Ishikawa (cell line): ENCODE data around the gene NRL.

Experiments
- CEBPB ChIP-seq: IDR thresholded peaks from 2 replicates; pipeline ENCODE4 v1.6.1; 2012
- CREB1 ChIP-seq: IDR thresholded peaks from 2 replicates; pipeline ENCODE4 v1.6.1; 2012; ENCODE audit warnings: low read depth
- EGR1 ChIP-seq: IDR thresholded peaks from 2 replicates; pipeline ENCODE4 v1.6.1; 2012
- EP300 ChIP-seq: IDR thresholded peaks from 2 replicates; pipeline ENCODE4 v1.6.1; 2012; ENCODE audit warnings: borderline replicate concordance
- FOXM1 ChIP-seq: IDR thresholded peaks from 2 replicates; pipeline ENCODE4 v1.6.1; 2012; ENCODE audit warnings: low read depth, borderline replicate concordance
- NFIC ChIP-seq: IDR thresholded peaks from 2 replicates; pipeline ENCODE4 v1.6.1; 2012
- RAD21 ChIP-seq: IDR thresholded peaks from 2 replicates; pipeline ENCODE4 v1.6.1; 2012; ENCODE audit warnings: low read depth
- TAF1 ChIP-seq: IDR thresholded peaks from 2 replicates; pipeline ENCODE4 v1.6.1; 2012; ENCODE audit warnings: low read depth, mild to moderate bottlenecking
- TCF12 ChIP-seq: IDR thresholded peaks from 2 replicates; pipeline ENCODE4 v1.6.1; 2012; ENCODE audit warnings: low read depth
- TEAD4 ChIP-seq: IDR thresholded peaks from 2 replicates; pipeline ENCODE4 v1.6.1; 2012
- YY1 ChIP-seq: IDR thresholded peaks from 2 replicates; pipeline ENCODE4 v1.6.1; 2012; ENCODE audit warnings: low read depth
- ZBTB7A ChIP-seq: IDR thresholded peaks from 2 replicates; pipeline ENCODE4 v1.6.1; 2012; ENCODE audit warnings: low read depth
- TF ChIP-seq, protein P1 (sequence below): IDR thresholded peaks from 2 replicates; pipeline ENCODE4 v1.6.1; 2012
- TF ChIP-seq, protein P2 (sequence below): IDR thresholded peaks from 2 replicates; pipeline ENCODE4 v1.6.1; 2012; ENCODE audit warnings: low read depth, mild to moderate bottlenecking
- TF ChIP-seq, protein P3 (sequence below): IDR thresholded peaks from 2 replicates; pipeline ENCODE4 v1.6.1; 2012

NRL gene

DNA sequence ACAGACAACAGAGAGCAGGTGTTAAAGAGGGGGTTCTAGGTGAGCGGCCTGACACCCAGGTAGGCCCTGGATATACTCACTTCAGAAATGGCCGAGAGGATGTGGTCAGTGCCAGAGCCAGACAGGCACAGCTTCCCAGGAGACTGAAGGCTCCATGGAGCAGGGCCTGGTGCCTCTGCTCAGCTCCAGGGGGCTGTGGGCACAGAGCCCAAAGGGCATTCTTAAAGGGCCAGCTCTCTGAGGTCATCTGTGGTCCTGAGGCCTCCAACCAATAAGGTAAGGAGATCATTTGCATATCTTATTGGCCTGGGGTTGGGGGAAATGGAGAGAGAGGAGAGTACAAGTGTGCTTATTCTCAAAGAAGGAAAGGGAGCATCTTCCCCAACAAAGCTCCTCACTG lies 30.3 kb downstream of the NRL start:
- TF ChIP-seq, protein P1, sequence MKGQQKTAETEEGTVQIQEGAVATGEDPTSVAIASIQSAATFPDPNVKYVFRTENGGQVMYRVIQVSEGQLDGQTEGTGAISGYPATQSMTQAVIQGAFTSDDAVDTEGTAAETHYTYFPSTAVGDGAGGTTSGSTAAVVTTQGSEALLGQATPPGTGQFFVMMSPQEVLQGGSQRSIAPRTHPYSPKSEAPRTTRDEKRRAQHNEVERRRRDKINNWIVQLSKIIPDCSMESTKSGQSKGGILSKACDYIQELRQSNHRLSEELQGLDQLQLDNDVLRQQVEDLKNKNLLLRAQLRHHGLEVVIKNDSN = no peak
- TF ChIP-seq TCF12 = no peak
- TF ChIP-seq NFIC = peak; percentile 82
- TF ChIP-seq TEAD4 = peak; percentile 50; the same call in 1 of the 2 replicates

DNA sequence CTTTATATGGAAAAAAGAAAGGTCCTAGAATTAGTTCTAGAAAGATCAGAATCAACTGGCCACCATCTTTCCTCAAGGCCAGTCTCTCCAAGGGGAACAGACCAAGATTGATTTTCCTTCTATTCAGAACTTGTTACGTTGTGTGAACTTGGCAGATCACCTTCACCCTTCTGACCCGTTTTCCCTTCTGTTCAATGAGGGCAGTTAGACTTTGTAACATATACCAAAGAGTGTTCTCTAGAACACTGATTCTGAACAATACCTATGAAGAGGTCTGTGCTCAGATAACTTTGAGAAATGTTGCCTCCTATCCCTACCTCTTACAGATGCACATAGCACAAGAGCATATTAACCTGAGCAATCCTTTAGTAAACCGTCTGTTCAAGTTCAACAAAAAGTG lies 31.3 kb downstream of the NRL start:
- TF ChIP-seq ZBTB7A (no peak), RAD21 (no peak), EGR1 (no peak), TCF12 (no peak)
- TF ChIP-seq, protein P1 = no peak

DNA sequence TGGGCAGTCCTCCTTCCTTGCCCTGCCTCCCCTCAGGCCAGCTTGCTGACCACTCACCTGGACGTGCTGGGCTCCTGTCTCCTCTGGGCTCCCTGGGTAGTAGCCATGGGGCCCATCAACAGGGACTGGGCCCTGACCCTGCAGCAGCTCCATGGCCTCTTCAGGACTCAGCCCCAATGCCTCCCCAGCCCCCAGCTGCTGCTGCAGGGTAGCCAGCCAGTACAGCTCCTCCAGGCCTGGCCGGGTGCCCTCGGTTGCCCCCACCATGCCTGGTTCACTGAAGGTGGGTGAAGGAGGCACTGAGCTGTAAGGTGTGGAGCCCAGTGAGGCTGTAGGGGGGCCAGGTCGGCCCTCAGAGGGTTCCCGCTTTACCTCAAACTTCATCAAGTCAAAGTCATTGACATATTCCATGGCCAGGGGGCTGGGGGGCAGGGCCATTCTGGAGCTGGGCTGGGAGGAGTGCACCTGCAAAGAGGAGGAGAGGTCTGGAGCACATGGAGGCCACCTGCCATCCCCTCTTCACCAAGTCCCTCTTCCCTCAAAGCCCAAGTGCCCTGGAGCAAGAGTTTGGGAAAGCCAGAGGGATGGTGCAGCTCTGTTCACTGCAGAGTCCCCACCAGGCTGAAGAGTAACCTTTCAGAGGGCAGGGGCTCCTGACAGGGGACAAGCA lies 32.2 kb downstream of the NRL start:
- TF ChIP-seq TAF1 (no peak), CREB1 (no peak), ZBTB7A (no peak)

DNA sequence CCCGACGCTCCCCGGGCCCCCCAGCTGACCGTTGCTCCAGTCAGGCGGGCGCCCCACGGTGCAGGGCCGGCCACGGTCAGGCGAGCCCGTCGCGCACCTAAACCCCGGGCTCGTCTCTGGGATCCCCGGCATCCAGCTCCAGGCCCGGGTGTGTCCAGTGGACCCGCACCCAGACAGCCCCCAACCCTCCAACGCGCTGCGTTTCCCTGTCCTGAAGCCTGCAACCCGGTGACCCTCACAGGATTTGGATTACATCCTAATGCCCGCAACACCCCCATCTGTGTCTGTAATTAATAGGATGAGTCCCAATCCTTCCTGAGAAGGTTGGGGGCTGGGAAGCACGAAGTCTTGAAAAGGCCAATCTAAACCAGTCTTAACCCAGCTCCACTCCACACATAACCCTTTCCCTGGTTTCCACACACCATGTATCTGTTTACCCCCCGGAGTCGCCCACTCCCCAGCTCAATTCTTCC lies 33.0 kb downstream of the NRL start:
- no peak for TF ChIP-seq RAD21
- TF ChIP-seq ZBTB7A = no peak
- TF ChIP-seq TAF1 = no peak
- no peak for TF ChIP-seq NFIC
- no peak for TF ChIP-seq EGR1
- no peak for TF ChIP-seq TEAD4
- TF ChIP-seq FOXM1 = no peak
- TF ChIP-seq YY1 = no peak
- no peak for TF ChIP-seq CEBPB
- TF ChIP-seq EP300 = no peak
- TF ChIP-seq, protein P1 = no peak
- TF ChIP-seq, protein P2, sequence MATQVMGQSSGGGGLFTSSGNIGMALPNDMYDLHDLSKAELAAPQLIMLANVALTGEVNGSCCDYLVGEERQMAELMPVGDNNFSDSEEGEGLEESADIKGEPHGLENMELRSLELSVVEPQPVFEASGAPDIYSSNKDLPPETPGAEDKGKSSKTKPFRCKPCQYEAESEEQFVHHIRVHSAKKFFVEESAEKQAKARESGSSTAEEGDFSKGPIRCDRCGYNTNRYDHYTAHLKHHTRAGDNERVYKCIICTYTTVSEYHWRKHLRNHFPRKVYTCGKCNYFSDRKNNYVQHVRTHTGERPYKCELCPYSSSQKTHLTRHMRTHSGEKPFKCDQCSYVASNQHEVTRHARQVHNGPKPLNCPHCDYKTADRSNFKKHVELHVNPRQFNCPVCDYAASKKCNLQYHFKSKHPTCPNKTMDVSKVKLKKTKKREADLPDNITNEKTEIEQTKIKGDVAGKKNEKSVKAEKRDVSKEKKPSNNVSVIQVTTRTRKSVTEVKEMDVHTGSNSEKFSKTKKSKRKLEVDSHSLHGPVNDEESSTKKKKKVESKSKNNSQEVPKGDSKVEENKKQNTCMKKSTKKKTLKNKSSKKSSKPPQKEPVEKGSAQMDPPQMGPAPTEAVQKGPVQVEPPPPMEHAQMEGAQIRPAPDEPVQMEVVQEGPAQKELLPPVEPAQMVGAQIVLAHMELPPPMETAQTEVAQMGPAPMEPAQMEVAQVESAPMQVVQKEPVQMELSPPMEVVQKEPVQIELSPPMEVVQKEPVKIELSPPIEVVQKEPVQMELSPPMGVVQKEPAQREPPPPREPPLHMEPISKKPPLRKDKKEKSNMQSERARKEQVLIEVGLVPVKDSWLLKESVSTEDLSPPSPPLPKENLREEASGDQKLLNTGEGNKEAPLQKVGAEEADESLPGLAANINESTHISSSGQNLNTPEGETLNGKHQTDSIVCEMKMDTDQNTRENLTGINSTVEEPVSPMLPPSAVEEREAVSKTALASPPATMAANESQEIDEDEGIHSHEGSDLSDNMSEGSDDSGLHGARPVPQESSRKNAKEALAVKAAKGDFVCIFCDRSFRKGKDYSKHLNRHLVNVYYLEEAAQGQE = no peak
- TF ChIP-seq CREB1 = no peak

DNA sequence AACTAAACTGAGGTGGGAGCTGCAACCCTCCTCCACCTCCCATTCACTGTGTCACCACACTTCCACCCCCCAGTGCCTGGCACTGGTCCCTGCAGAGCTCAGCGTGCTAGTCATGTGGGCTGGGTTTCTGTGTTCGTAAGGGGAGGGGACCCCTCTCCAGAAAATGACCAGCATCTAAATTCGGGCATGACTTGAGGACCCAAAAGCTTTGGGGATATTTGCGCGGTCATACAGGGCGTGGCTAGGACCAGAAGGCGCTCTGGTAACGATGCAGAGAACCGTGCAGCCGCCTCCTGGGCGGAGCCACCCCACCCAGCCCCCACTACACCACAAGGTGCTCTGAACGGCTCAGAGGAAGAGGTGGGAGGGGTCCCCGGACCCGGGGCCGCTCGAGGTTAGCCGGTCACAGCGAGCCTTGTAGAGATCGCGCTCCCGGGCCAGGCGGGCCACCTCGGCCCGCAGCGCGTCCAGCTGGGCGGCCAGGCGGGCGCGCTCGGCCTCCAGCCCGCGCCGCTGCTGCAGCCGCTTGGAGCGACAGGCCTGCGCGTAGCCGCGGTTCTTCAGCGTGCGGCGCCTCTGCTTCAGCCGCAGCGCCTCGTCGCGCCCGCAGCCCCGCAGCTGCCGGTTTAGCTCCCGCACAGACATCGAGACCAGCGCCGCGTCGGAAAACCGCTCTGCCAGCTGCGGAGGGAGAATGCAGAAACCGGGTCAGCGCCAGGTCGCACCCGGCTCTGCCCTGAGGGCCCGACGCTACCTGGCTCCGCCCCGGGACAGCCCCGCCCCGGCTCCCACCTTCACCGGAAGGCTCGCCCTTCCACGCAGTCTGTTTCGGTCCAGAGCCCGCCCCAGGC lies 33.6 kb downstream of the NRL start:
- TF ChIP-seq NFIC (no peak), CREB1 (no peak), TAF1 (peak; percentile 56), CEBPB (no peak), TEAD4 (peak; percentile 16; the same call in 1 of the 2 replicates), TCF12 (no peak), ZBTB7A (no peak)
- TF ChIP-seq, protein P2 = no peak
- TF ChIP-seq, protein P3, sequence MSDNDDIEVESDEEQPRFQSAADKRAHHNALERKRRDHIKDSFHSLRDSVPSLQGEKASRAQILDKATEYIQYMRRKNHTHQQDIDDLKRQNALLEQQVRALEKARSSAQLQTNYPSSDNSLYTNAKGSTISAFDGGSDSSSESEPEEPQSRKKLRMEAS = peak; percentile 33; the same call in 1 of the 2 replicates

DNA sequence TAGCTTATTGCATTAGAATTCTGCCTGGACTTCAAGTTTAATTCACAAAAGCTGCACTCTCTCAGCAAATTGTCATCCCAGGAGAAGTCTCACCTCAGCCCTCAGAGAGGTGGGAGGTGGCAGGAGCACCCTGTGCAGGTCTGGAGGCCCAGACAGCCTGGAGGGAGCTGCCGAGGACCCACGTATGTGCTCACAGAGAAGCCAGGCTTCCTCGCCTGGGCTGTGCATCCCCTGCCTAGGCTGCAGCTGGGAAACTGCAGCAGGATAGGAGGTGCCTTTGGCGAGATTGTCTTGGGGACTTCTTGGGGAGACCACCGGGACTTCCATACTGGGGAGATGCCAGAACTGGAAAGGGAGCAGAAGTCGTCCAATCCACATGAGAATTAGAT lies 34.6 kb downstream of the NRL start:
- TF ChIP-seq TCF12 (no peak), RAD21 (no peak), FOXM1 (no peak), NFIC (no peak), TEAD4 (no peak), YY1 (no peak), CEBPB (no peak), EGR1 (no peak), ZBTB7A (no peak), CREB1 (no peak), TAF1 (no peak), EP300 (no peak)
- TF ChIP-seq, protein P2 = no peak
- TF ChIP-seq, protein P3 = no peak
- TF ChIP-seq, protein P1 = no peak
